Adipose tissue (tissue), 3 donors: ENCODE results near the gene GALNT9. TPM values are rescaled to one million over a fixed set of nuclear protein-coding genes. Genes with fewer than 3 reads are reported as not detected.

Experiments
- H3K27ac ChIP-seq: one replicate; pipeline ENCODE4 v1.5.1; 2013; ENCODE audit warnings: low read depth, low read length
- WGBS, 3 donors: extraction: QIAGEN DNeasy Blood & Tissue Kit; methylation state at CpG; one replicate each; pipeline ENCODE4 v1.1.7; 2013; 5-methylcytosine and 5-hydroxymethylcytosine counted together
- polyA plus RNA-seq, 3 donors: library from polyadenylated mRNA; stranded (reverse); fragments of 200-250 nt; gene quantifications; one replicate each; pipeline ENCODE4 v1.2.3, GENCODE V29; 2013
- donor health status: healthy with polysubstance abuse.
- donor health status: Bipolar disorder and iron deficiency.
- donor health status: healthy.

The GALNT9 gene
- polyA plus RNA-seq, 3 donors: 0.03 to 1.1 (median 1.0) TPM

DNA sequence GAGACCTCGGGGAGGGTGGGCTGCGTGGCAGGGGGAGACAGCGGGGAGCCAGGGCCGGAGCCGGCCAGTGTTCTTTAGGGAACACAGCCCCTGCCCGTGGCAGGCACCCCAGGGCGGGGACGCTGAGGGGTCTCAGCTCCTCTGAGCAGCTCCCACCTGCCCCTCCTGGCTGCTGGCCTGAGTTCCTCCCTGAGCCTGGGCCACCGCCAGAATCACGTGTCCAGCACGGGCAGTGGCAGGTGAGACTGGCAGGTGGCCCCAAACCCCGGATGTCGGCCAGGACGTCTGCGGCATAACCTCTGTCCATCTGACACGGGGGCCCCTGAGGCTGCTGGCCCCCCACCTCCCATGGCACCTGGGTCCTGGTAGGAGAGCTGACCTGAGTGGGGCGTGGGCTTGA is 160.0 kb downstream of the GALNT9 start:
- WGBS, 3 donors: 61 to 81% (median 69%) methylated on average over 13 to 17 of the region's 17 CpGs
- H3K27ac ChIP-seq: no peak overlapping the region

DNA sequence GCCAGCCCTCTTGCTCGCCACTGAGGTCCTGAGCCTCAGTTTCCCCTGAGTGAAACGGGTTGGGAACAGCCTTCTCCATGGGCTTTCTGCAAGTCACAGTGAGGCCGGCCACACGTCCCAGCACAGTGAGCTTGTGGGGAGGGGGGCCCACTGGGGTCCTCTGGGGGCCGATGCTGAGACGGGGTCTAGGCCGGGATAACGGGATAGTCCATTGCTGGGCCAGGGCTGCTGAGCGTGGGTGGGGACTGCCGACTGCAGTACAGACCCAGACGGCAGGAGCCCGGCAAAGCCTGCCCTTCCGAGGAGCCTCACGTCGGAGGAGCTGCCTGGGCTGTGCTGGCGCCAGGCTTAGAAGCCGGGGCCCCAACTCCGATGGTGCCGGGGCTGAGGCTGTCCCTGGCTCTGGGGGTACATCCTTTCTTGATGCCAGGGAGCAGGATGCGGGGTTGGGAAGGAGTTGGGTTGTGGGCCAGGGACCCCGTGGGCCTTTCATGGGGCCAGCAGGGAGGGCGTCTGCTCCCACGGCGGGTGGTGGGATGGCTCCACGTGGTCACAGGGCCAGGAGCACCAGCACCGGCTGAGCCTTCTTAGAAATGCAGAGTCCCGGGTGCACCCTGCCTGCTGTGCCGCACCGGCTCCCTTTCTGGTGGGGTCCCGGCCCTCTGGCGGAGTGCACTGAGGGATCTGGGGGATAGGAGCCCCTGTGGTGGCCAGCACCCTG is 160.9 kb downstream of the GALNT9 start:
- 80 to 86% (median 81%) methylated on average over 27 to 31 of the region's 31 CpGs for WGBS, 3 donors
- H3K27ac ChIP-seq: no peak overlapping the region

DNA sequence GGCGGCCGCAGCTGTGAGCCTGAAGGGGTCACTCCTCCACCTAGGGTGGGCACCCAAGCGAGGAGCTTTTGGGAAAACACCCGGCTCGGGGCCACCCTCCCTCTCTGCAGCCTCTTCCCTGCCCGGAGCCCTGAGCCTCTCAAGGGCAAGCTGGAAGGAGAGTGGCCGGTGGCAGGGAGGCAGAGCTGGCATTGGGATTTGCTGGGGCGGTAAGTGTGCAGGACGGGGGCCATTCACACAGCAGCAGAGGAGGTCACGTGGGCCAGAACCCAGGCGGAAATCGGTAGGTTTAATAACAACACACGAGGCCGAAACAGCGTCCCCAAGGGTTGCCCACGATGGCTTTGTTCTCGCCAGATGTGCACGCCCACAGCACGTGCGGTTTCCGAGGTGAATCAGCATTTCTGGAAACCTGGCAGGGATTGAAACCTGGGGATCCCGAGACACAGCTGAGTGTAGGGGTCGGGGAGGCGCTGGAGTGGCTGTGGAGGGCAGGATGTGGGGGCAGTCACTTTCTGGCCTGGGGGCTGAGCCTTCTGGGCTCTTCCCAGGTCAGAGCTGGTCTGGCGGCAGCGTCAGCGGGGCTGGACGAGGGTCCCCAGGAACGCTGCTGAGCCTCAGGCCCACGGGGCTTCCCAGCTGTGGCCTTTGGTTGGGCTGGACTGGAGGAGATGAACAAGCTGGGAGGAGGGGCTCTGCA is 161.6 kb downstream of the GALNT9 start:
- WGBS, 3 donors: 66 to 71% (median 69%) methylated on average over 30 of the region's 30 CpGs
- H3K27ac ChIP-seq: no peak overlapping the region

DNA sequence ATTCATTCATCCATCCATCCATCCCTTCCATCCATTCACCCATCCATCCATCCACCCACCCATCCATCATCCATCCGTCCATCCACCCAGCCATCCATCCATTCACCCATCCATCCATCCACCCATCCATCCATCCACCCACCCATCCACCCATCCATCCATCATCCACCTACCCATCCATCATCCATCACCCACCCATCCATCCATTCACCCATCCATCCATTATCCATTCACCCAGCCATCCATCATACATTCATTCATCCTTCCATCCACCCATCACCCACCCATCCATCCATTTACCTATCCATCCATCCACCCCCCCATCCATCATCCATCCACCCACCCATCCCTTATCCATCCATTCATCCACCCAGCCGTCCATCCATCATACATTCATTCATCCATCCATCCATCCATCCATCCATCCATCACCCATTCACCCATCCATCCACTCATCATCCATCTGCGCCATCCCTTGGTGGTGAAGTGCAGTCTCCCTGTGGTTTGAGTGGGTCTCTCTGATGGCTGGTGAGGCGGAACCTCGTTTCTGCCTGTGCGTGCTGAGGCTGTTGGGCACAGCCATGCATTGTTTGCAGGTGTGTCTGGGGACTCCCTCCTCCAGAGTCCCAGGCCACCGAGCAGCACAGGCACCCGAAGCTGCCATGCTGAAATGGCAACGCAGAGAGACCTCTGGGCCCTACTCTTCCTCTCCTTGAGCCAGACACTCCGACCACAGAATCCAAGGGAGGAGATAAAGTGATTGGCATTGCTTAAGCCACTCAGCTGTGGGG is 162.4 kb downstream of the GALNT9 start:
- H3K27ac ChIP-seq: no peak overlapping the region
- 90 to 94% (median 92%) methylated on average over 10 of the region's 10 CpGs for WGBS, 3 donors

DNA sequence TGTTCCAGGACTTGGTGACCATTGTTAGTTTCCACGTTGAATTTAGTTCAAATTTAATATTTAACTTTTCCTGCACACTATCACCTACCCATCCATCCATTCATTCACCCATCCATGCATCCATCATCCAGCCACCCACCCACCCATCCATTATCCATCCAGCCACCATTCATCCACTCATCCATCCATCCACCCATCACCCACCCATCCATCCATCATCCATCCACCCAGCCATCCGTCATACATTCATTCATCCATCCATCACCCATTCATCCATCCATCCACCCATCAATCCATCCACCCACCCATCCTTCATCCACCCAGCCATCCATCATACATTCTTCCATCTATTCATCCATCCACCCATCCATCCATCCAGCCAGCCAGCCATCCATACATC is 163.3 kb downstream of the GALNT9 start:
- 85 to 91% (median 88%) methylated on average over 2 of the region's 2 CpGs for WGBS, 3 donors
- H3K27ac ChIP-seq: no peak overlapping the region

DNA sequence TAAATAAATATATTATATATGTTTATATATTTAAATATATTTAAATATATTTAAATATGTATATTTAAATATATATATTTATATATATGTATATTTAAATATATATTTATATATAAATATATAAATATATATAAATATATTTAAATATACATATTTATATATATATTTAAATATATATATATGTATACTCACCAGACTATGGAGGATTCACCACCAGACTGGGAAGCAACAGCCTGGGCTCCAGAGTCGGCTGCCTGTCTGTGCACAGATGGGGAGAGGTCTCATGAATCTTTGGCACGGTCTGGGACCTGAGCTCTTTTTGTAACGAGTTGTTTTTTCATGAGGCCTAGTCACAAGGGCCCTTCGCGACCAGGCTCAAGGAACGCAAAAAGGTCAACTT is 163.8 kb downstream of the GALNT9 start:
- WGBS, 3 donors: 94 to 98% (median 96%) methylated on average over 6 of the region's 6 CpGs

DNA sequence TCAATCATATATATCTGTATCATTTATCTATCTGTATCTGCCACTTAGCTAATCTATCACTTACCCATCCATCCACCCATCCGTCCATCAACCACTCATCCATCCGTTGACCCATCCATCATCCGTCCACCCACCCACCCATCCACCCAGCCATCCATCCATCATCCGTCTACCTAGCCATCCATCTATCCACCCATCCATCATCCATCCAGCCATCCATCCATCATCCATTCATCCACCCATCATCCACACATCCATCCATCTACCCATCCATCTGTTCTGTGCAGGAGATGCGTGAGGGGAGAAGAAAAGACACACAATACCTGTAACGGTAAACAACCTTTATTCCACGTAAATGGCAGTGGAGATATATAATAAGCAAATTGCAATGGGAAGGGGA is 165.0 kb downstream of the GALNT9 start:
- H3K27ac ChIP-seq: no peak overlapping the region
- WGBS, 3 donors: 81 to 84% (median 82%) methylated on average over 7 of the region's 7 CpGs

More for the DNA sequence above, 163.8 kb downstream of the GALNT9 start:
- no peak overlapping the region for H3K27ac ChIP-seq

DNA sequence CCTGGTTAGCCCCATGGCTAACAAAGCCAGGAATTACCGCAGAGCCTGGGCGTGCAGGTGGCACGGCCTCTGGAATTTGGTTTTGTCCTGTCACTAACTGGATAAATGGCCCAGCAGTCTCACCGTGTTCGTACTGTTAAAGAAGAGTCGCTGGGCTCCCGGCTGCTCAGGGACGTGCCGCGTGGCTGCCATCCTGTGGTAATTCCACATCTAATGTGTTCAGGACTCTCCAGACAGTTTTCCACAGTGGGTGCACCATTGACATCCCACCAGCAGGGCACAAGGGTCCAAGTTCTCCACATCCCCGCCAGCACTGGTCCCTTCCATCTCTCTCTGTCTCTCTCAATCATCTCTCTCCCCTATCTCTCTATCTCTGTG is 165.5 kb downstream of the GALNT9 start:
- 39 to 53% (median 52%) methylated on average over 11 of the region's 11 CpGs for WGBS, 3 donors
- H3K27ac ChIP-seq: no peak overlapping the region

DNA sequence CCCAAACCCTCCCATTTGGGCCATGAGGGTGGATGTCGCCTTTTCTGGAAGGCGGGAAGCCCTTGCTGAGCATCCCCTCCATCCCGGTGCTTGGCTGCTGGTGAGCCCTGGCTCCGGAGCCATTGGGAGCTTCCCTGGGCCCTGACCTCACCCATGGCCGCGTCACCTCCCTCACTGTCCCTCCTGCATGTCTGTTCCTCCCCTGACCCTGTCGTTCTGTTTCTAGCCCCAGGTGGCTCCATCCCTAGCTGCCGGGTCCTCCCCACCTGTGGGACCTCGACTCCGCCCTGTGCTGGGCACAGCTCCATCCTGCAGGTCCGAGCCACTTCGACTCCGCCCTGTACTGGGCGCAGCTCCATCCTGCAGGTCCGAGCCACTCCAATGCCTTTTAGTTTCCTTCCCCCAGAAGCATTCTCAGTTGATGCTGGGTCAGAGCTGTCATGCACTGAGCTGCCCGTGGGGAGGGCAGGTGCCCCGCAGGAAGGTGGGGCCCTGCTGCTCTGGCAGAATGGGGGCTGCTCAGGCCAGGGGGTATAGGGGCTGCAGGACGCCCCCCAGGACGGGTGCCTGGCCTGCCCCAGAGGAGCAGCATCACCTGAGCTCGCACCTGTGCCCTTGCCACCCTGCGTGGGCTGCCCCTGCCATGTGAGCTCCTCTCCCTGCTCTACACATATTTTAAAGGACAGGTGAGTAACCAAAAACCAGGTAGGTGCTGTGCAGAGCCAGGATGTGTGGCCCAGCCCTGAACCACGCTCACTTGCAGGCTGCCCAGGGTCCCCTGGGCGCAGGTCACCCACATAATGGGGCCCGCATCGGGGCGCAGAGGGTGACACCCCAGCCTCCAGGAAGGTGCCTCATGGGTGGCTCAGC is 166.1 kb downstream of the GALNT9 start:
- 53 to 54% (median 54%) methylated on average over 26 of the region's 26 CpGs for WGBS, 3 donors
- H3K27ac ChIP-seq: no peak overlapping the region

DNA sequence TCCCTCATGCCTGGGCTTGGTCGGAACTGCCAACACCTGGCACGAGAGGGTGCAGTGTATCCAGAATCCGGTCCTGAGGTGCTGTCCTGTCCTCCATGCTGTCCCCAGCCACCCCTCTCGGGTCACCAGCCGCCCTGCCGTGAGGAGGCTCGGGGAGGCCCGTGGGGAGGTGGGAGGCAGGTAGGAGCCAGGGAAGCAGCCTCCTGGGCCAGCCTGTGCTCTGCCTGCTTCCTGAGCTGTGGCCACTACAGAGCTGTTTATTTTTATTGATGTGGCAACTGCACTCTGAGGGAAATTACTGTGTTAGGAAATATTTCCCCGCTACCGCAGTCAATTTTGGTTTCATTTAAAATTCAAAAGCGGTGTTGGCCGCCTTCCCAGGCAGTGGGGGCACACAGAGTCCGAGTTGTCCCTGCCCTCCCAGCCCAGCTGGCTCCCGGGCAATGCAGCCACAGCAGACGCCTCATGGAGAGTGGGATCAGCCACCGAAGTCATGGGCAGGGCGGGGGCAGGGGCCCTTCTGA is 166.8 kb downstream of the GALNT9 start:
- WGBS, 3 donors: 10 to 35% (median 16%) methylated on average over 17 of the region's 17 CpGs
- no peak overlapping the region for H3K27ac ChIP-seq

DNA sequence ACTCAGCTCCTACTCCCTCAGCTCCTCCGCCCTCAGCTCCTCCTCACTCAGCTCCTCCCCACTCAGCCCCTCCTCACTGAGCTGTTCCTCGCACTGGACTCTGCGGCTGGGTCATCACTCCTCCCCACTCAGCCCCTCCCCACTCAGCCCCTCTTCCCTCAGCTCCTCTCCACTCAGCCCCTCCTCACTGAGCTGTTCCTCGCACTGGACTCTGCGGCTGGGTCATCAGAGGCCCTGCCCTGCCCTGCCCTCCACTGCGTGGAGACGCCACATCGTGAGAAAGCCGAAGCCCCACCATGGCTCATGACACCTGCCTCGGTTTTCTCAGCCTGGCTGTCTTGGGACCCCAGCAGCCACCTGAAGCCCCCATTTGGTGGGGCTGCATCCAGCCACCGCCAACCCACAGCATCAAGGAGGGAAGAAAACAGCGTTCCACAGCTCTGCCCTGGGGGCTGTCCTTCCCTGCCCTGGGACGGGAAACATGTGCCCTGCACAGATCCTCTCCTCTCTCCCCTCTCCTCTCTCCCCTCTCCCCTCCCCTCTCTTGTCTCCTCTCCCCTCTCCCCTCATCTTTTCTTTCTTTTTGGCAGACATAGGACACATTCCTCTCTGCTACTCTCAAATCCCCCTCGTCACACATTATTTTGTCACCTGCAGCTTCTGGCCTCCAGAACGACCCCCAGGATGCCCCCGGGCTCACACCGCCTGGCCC is 167.4 kb downstream of the GALNT9 start:
- no peak overlapping the region for H3K27ac ChIP-seq
- 48 to 54% (median 52%) methylated on average over 16 to 17 of the region's 17 CpGs for WGBS, 3 donors

DNA sequence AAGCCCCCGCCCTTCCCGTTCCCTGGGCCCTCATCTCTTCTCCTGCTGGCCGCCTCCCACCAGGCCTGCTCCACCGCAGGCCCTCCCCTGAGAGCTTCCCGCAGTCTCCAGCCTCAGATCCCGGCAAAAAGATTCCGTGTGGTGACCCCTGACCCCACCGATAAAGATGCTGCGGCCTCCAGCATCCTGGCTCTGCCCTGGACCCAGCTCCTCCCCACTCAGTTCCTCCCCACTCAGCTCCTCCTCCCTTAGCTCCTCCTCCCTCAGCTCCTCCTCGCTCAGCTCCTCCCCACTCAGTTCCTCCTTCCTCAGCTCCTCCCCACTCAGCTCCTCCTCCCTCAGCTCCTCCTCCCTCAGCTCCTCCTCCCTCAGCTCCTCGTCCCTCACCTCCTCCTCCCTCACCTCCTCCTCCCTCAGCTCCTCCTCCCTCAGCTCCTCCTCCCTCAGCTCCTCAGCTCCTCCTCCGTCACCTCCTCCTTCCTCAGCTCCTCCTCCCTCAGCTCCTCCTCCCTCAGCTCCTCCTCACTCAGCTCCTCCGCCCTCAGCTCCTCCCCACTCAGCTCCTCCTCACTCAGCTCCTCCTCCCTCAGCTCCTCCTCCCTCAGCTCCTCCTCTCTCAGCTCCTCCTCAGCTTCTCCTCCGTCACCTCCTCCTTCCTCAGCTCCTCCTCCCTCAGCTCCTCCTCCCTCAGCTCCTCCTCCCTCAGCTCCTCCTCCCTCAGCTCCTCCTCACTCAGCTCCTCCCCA is 168.2 kb downstream of the GALNT9 start:
- no peak overlapping the region for H3K27ac ChIP-seq
- 51 to 62% (median 58%) methylated on average over 10 to 14 of the region's 14 CpGs for WGBS, 3 donors

DNA sequence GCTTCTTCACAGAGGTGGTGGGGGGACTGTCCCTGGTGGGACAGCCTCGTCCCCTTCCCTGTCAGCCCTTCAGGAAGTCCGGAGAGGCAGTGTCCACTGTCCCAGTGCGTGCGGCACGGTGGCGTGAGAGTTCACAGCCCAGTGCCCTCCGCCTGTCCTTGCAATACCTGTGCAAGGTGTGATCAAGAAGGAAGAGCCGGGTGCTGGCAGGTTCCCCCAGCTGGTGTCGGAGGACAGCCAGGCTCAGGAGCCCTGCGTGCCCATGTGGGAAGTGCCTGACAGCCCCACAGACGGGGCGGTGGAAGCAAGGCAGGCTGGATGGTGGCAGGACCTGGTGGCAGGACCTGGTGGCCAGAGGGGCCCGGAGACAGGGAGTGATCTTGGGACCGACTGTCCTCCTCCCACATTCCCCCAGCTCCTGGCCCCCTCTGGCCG is 168.8 kb downstream of the GALNT9 start:
- H3K27ac ChIP-seq: no peak overlapping the region
- 78 to 86% (median 80%) methylated on average over 11 to 15 of the region's 15 CpGs for WGBS, 3 donors

DNA sequence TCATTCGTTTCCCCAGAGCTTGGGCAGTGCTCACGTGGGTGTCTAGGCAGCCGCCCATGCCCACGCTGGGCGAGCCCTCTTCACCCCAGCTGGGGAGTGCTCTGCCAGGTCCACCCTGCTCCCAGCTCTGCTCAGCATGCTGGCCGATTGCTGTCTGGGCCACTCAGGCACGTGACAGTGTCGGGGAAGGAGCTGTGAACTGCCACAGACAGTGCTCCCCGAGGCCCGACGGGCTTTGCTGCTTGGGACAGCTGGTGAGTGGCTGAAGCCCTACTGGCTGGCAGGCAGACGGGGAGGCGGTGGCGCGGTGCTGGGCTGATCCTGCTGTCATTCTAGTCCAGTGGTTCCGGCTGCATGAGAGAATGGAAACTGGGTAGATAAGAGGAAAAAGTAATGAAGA is 169.4 kb downstream of the GALNT9 start:
- H3K27ac ChIP-seq: no peak overlapping the region
- 67 to 83% (median 75%) methylated on average over 16 of the region's 16 CpGs for WGBS, 3 donors

DNA sequence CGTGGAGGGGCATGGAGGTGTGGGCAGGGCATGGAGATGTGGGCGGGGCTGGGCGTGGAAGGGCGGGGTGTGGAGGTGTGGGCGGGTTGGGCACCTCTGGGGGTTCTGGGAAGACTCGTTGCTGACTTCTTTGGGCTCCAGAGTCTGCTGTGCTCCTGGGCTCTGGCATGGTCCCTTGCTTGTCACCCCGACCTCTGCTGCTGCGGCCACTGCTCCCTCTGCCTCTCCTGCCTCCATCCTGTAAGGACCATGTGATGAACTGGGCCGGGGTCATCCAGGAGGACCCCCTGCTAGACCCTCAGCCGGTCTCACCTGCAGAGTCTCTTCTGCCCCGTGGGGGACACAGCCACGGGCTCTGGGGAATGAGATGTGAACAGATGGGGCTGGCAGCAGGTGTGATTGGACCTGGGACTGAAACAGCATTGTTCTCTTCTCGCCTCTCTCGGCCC is 169.8 kb downstream of the GALNT9 start:
- no peak overlapping the region for H3K27ac ChIP-seq
- WGBS, 3 donors: 67 to 86% (median 78%) methylated on average over 12 to 14 of the region's 14 CpGs

DNA sequence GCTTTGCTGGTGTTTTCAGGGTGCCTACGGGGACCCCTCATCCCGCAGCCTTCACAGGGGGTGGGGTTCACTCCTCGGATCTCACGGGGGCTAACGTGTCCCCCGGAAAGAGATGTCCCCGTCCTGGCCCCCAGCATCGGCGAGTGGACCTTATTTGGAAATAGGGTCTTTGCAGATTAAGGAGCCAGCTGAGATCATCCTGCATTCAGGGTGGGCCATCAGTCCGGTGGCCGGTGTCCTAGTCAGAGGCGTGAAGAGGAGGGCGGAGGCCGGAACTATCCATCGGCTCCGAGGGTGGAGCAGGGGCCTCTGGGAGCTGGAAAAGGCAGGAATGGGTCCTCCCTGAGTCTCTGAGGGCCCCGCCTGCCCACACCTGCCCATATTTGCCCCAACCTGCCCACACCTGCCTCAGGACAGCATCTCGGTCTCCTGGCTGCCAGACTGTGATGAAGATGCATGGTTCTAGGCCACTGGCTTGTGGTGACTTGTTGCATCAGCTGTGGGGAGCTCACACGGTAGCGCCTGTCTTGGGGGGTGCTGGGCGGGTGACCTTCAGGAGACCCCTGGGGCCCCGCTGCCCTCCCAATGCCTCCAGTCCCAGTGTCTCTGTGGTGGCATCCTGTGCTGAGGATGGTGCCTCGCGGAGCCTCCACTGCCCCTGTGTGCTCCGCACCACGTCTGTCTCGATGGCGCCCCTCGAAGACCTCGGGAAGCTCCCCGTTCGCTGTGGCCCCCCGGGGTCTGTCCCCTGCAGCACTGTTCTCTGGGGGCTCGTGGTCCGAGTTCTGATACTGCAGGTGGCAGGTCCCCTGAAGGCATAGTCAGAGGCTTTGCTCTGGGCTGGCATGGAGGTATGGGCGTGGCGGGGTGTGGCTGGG is 170.5 kb downstream of the GALNT9 start:
- 87 to 93% (median 89%) methylated on average over 37 of the region's 37 CpGs for WGBS, 3 donors
- H3K27ac ChIP-seq: no peak overlapping the region
